ENCODE data around the gene CCDC87.
"Not testable (repeated sequence)": the region's sequence is repeated elsewhere in the genome, so short reads cannot be mapped to it uniquely, and the experiment has no call there.

The CCDC87 gene

GRCh38 chr11:66600631-66601233, 7.9 kb upstream of the CCDC87 start:
- Mint-ChIP-seq H3K27me3 (no peaks in the 10 kb centered on the region), H3K36me3 (ENCODE audit: low read depth) (peaks cover 20% of the 10 kb centered on the region), H3K4me1 (ENCODE audit: low read depth) (peaks cover 9% of the 10 kb centered on the region), H3K4me3 (no peak overlapping the region), H3K27ac (no peak overlapping the region), H3K9me3 (no peaks in the 10 kb centered on the region)

- Mint-ChIP-seq H3K4me1 (ENCODE audit: low read depth) (peaks cover 14% of the 10 kb centered on the region), H3K36me3 (ENCODE audit: low read depth) (peaks cover 17% of the 10 kb centered on the region), H3K27me3 (no peaks in the 10 kb centered on the region), H3K9me3 (no peaks in the 10 kb centered on the region), H3K4me3 (no peak overlapping the region), H3K27ac (no peak overlapping the region)
Measured at GRCh38 chr11:66600219-66600618, 7.4 kb upstream of the CCDC87 start.

GRCh38 chr11:66598993-66599392, 6.1 kb upstream of the CCDC87 start:
- Mint-ChIP-seq H3K4me3 (no peak overlapping the region), H3K4me1 (ENCODE audit: low read depth) (peaks cover 22% of the 10 kb centered on the region), H3K27me3 (no peaks in the 10 kb centered on the region), H3K9me3 (no peaks in the 10 kb centered on the region), H3K27ac (no peak overlapping the region), H3K36me3 (ENCODE audit: low read depth) (peaks cover 5% of the 10 kb centered on the region)

- no peaks in the 10 kb centered on the region for H3K27me3 Mint-ChIP-seq
- H3K4me1 Mint-ChIP-seq (ENCODE audit: low read depth): peaks cover 35% of the 10 kb centered on the region
- H3K27ac Mint-ChIP-seq: peak overlapping the region; percentile 63
- H3K4me3 Mint-ChIP-seq: peak overlapping the region; percentile 51
- no peaks in the 10 kb centered on the region for H3K9me3 Mint-ChIP-seq
- no peaks in the 10 kb centered on the region for H3K36me3 Mint-ChIP-seq (ENCODE audit: low read depth)
Measured at GRCh38 chr11:66595245-66595904, 2.5 kb upstream of the CCDC87 start.

GRCh38 chr11:66593650-66594049, 787 bp upstream of the CCDC87 start:
- H3K9me3 Mint-ChIP-seq: no peaks in the 10 kb centered on the region
- H3K4me1 Mint-ChIP-seq (ENCODE audit: low read depth): peaks cover 34% of the 10 kb centered on the region
- H3K27ac Mint-ChIP-seq: peak overlapping the region; percentile 99
- H3K36me3 Mint-ChIP-seq (ENCODE audit: low read depth): no peaks in the 10 kb centered on the region
- H3K27me3 Mint-ChIP-seq: no peaks in the 10 kb centered on the region
- peak overlapping the region; percentile 99 for H3K4me3 Mint-ChIP-seq

- Mint-ChIP-seq H3K9me3 (no peaks in the 10 kb centered on the region), H3K4me3 (peak overlapping the region; percentile 99), H3K27ac (peak overlapping the region; percentile 99), H3K36me3 (ENCODE audit: low read depth) (no peaks in the 10 kb centered on the region), H3K4me1 (ENCODE audit: low read depth) (peaks cover 34% of the 10 kb centered on the region), H3K27me3 (no peaks in the 10 kb centered on the region)
Measured at GRCh38 chr11:66593303-66593635, 406 bp upstream of the CCDC87 start.

DNA sequence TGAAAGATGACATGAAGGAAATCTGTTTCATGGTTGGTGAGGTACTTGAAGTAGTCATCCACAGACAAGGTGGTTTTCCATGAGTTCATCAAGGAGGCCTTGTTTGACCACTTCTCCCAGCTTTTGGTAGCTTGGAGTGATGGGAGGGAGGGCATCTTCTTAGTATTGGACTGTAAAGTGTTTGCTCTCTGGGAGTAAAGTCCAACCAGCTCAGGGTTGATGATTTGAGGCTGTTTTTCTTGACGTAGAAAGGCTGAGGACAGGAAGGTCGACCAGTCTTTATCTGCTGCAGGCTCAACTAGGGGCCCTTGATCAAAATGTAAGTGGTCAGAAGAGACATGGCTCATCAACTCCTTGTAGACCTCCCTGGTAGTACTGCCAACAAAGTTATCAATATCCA, 1.7 kb downstream of the CCDC87 start:
- Mint-ChIP-seq H3K9me3 (no peaks in the 10 kb centered on the region), H3K4me3 (no peak overlapping the region), H3K4me1 (ENCODE audit: low read depth) (peaks cover 34% of the 10 kb centered on the region), H3K27ac (no peak overlapping the region), H3K27me3 (no peaks in the 10 kb centered on the region), H3K36me3 (ENCODE audit: low read depth) (no peaks in the 10 kb centered on the region)

DNA sequence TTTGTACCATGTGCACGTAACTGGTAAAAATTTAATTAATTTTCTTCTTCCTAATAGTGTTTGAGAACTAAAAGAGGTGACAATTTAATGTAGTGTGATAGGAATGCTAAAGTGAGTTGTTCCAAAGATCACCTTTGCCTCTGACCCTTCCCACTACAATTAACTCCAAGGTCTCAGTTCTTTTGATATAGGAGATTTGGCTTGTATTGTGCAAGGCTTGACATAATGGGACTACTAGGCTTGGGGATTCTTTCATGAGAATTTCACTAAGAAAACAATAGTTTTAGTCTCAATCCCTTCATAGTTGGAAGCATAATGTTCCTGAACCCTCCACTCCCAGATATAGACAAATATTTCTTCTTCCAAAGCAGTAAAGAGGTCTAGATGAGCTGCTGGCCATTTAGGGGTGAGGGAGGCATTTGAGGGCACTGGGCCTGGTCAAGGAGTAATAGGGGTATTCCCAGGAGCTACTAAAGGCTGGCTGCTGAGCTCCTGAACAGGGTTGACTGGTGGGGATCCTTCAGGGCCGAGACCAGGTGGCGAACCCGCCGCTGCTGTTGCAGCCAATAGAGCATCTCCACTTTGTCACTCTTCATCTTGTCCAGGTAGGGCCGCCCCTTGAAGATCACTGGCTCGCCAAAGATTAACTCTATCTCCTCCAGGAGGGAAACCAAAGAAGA, 2.7 kb downstream of the CCDC87 start:
- Mint-ChIP-seq H3K27me3 (no peaks in the 10 kb centered on the region), H3K4me3 (no peak overlapping the region), H3K27ac (no peak overlapping the region), H3K4me1 (ENCODE audit: low read depth) (peaks cover 26% of the 10 kb centered on the region), H3K9me3 (no peaks in the 10 kb centered on the region), H3K36me3 (ENCODE audit: low read depth) (no peaks in the 10 kb centered on the region)

DNA sequence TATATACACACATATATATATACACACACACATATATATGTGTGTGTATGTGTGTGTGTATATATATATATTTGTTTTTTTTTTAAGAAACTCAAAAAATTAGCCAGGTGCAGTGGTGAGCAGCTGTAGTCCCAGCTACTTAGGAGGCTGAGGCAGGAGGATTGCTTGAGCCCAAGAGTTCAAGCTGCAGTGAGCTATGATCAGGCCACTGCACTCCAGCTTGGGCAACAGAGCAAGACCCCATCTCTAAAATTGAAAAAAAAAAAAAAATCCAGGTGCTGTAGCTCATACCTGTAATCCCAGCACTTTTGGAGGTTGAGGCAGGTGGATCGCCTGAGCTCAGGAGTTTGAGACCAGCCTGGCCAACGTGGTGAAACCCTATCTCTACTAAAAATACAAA, 3.5 kb downstream of the CCDC87 start:
- not testable (repeated sequence) for H3K4me3 Mint-ChIP-seq; H3K27ac Mint-ChIP-seq; H3K36me3 Mint-ChIP-seq (ENCODE audit: low read depth); H3K27me3 Mint-ChIP-seq; H3K9me3 Mint-ChIP-seq
- peaks cover 18% of the 10 kb centered on the region for H3K4me1 Mint-ChIP-seq (ENCODE audit: low read depth)

- Mint-ChIP-seq H3K4me3 (no peak overlapping the region), H3K36me3 (ENCODE audit: low read depth) (no peaks in the 10 kb centered on the region), H3K27me3 (no peaks in the 10 kb centered on the region), H3K9me3 (peaks cover 3% of the 10 kb centered on the region), H3K4me1 (ENCODE audit: low read depth) (peaks cover 2% of the 10 kb centered on the region), H3K27ac (no peak overlapping the region)
Measured at GRCh38 chr11:66586136-66586535, 6.7 kb downstream of the CCDC87 start.

DNA sequence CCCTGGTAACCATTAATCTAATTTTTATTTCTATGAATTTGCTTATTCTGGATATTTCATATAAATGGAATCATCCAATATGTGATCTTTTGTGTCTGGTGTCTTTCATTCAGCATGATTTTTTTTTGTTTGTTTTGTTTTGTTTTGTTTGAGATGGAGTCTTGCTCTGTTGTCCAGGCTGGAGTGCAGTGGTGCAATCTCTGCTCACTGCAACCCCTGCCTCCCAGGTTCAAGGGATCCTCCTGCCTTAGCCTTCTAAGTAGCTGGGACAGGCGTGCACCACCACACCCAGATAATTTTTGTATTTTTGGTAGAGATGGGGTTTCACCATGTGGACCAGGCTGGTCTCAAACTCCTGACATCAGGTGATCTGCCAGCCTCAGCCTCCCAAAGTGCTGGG, 7.4 kb downstream of the CCDC87 start:
- not testable (repeated sequence) for H3K27ac Mint-ChIP-seq; H3K4me1 Mint-ChIP-seq (ENCODE audit: low read depth)

DNA sequence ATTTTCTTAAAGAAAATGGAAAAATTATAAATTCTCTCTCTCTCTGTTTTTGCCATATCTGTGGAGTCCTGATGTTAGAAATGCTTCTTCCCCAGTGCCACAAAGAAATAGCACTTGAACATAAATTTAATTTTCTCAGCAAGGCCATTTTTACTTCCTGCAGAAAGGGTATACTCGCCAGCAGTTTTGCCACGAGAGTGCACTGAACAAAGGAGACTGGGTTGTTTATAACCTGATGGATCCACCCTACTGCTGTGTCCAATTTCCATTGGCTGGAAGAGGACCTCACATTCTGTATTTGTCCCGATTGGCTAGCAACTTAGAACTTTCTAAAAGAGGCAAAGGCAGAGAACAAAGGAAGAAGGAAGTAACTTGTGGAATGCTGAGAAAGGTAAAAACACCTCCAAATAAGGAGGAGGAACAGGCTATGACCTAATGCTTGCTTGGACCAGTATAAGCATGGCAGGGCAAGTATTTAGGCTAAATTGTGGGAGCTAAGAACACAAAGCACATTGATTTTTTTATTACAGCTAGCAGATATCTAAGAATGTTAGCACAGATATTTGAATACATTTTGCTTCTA, 10.2 kb downstream of the CCDC87 start:
- not testable (repeated sequence) for H3K36me3 Mint-ChIP-seq (ENCODE audit: low read depth); H3K9me3 Mint-ChIP-seq; H3K4me3 Mint-ChIP-seq

More for the DNA sequence above, 7.4 kb downstream of the CCDC87 start:
- not testable (repeated sequence) for H3K36me3 Mint-ChIP-seq (ENCODE audit: low read depth); H3K9me3 Mint-ChIP-seq; H3K27me3 Mint-ChIP-seq; H3K4me3 Mint-ChIP-seq

GRCh38 chr11:66581261-66581660, 11.6 kb downstream of the CCDC87 start:
- Mint-ChIP-seq H3K36me3 (ENCODE audit: low read depth) (no peaks in the 10 kb centered on the region), H3K27me3 (peaks cover 3% of the 10 kb centered on the region), H3K27ac (no peak overlapping the region), H3K9me3 (peaks cover 3% of the 10 kb centered on the region), H3K4me3 (no peak overlapping the region), H3K4me1 (ENCODE audit: low read depth) (peaks cover 23% of the 10 kb centered on the region)

More for the DNA sequence above, 10.2 kb downstream of the CCDC87 start:
- H3K4me1 Mint-ChIP-seq (ENCODE audit: low read depth): peaks cover 23% of the 10 kb centered on the region
- not testable (repeated sequence) for H3K27ac Mint-ChIP-seq, H3K27me3 Mint-ChIP-seq

- Mint-ChIP-seq H3K27ac (peak overlapping the region; percentile 16), H3K4me1 (ENCODE audit: low read depth) (peaks cover 23% of the 10 kb centered on the region), H3K36me3 (ENCODE audit: low read depth) (no peaks in the 10 kb centered on the region), H3K9me3 (peaks cover 3% of the 10 kb centered on the region), H3K4me3 (no peak overlapping the region), H3K27me3 (peaks cover 3% of the 10 kb centered on the region)
Measured at GRCh38 chr11:66580803-66581202, 12.1 kb downstream of the CCDC87 start.

GRCh38 chr11:66579017-66579606, 13.8 kb downstream of the CCDC87 start:
- H3K36me3 Mint-ChIP-seq (ENCODE audit: low read depth): no peaks in the 10 kb centered on the region
- peaks cover 3% of the 10 kb centered on the region for H3K27me3 Mint-ChIP-seq
- H3K4me1 Mint-ChIP-seq (ENCODE audit: low read depth): peaks cover 23% of the 10 kb centered on the region
- H3K4me3 Mint-ChIP-seq: no peak overlapping the region
- peaks cover 3% of the 10 kb centered on the region for H3K9me3 Mint-ChIP-seq
- no peak overlapping the region for H3K27ac Mint-ChIP-seq
